ENCODE data around the gene VWA2.

DNA sequence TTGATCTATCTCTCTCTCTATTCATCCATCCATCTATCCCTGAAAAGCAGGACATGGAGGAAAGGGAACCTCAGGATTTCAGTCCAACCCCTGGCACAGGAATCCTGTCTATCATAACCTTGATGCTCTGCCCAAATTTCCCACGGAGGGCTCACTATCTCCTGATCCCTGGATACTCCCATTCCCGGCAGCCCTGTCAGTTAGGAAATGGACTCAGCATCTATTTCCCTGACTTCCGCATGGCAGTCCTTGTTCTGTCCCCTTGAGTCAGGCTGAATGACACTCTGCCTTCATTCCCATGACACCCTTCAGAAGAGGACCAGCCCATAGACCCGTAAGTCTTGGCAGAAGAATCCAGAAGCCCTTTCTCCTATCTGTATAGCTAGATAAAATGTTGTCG is 77.7 kb downstream of the VWA2 start:
- TF ChIP-seq, protein P1, sequence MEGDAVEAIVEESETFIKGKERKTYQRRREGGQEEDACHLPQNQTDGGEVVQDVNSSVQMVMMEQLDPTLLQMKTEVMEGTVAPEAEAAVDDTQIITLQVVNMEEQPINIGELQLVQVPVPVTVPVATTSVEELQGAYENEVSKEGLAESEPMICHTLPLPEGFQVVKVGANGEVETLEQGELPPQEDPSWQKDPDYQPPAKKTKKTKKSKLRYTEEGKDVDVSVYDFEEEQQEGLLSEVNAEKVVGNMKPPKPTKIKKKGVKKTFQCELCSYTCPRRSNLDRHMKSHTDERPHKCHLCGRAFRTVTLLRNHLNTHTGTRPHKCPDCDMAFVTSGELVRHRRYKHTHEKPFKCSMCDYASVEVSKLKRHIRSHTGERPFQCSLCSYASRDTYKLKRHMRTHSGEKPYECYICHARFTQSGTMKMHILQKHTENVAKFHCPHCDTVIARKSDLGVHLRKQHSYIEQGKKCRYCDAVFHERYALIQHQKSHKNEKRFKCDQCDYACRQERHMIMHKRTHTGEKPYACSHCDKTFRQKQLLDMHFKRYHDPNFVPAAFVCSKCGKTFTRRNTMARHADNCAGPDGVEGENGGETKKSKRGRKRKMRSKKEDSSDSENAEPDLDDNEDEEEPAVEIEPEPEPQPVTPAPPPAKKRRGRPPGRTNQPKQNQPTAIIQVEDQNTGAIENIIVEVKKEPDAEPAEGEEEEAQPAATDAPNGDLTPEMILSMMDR (IDR thresholded peaks at IDR 0.05), result no peak
- no peak for TF ChIP-seq POLR2A (IDR thresholded peaks at IDR 0.05)

All from uterus (tissue), 2 donors.